Measurements from ENCODE around the gene B4GALT3. TPM values are rescaled to one million over a fixed set of nuclear protein-coding genes. Genes with fewer than 3 reads are reported as not detected.

Gene B4GALT3
- total RNA-seq, 4 donors from 2014 or later: 3.0 to 71.4 (median 26.6) TPM

GRCh38 chr1:161130266-161130665 is 47.0 kb downstream of the B4GALT3 start:
- H3K27ac ChIP-seq: peak overlapping the region in 1 of 4 donors; percentile 95
- H3K9me3 ChIP-seq: no peaks in the 10 kb centered on the region
- TF ChIP-seq POLR2A (IDR thresholded peaks at IDR 0.05): no peak
- TF ChIP-seq CTCF (IDR thresholded peaks at IDR 0.05): no peak
- no peak for TF ChIP-seq POLR2AphosphoS5 (IDR thresholded peaks at IDR 0.05)
- TF ChIP-seq EP300 (IDR thresholded peaks at IDR 0.05; ENCODE audit: low read depth): no peak
- in situ Hi-C loops (cut with MboI; ENCODE audit: low pct_ligation_motif_present in 1 of 4, low pct_unique_long_range_greater_than_20kb in 1 of 4, low sequenced_read_pairs in 3 of 4) (no loop called here), intact Hi-C loops (cut with DNase I; ENCODE audit: low total_unique reads) (no loop called here)
- WGBS, 2 donors (ENCODE audit: low coverage in 1 of 2): 47 to 50% methylated on average over 1 of the region's 1 CpG
- H3K4me1 ChIP-seq: peaks cover 19 to 55% (median 28%) of the 10 kb centered on the region in 4 donors
- no peak for DNase-seq
- H3K36me3 ChIP-seq: peaks cover 0 to 22% (median 3%) of the 10 kb centered on the region in 4 donors
- H3K4me3 ChIP-seq: no peak overlapping the region
- no peaks in the 10 kb centered on the region for H3K27me3 ChIP-seq

- Histone ChIP-seq H3K27ac (no peak overlapping the region), H3K36me3 (peaks cover 0 to 35% (median 7%) of the 10 kb centered on the region in 4 donors), H3K4me3 (no peak overlapping the region), H3K27me3 (no peaks in the 10 kb centered on the region), H3K9me3 (no peaks in the 10 kb centered on the region), H3K4me1 (peaks cover 11 to 43% (median 16%) of the 10 kb centered on the region in 4 donors)
- no peak for TF ChIP-seq EP300 (IDR thresholded peaks at IDR 0.05; ENCODE audit: low read depth)
- no peak for TF ChIP-seq POLR2A (IDR thresholded peaks at IDR 0.05)
- no peak for TF ChIP-seq POLR2AphosphoS5 (IDR thresholded peaks at IDR 0.05)
- no peak for TF ChIP-seq CTCF (IDR thresholded peaks at IDR 0.05)
- in situ Hi-C loops (cut with MboI; ENCODE audit: low pct_ligation_motif_present in 1 of 4, low pct_unique_long_range_greater_than_20kb in 1 of 4, low sequenced_read_pairs in 3 of 4): no loop called here
- no peak for DNase-seq
- intact Hi-C loops (cut with DNase I; ENCODE audit: low total_unique reads): no loop called here
- WGBS, 2 donors (ENCODE audit: low coverage in 1 of 2): 94 to 100% methylated on average over 4 of the region's 4 CpGs
Measured at GRCh38 chr1:161128591-161129420, 48.5 kb downstream of the B4GALT3 start.

- H3K4me3 ChIP-seq: no peak overlapping the region
- H3K36me3 ChIP-seq: peaks cover 0 to 42% (median 9%) of the 10 kb centered on the region in 4 donors
- 85 to 86% methylated on average over 2 of the region's 2 CpGs for WGBS, 2 donors (ENCODE audit: low coverage in 1 of 2)
- intact Hi-C loops (cut with DNase I; ENCODE audit: low total_unique reads): no loop called here
- in situ Hi-C loops (cut with MboI; ENCODE audit: low pct_ligation_motif_present in 1 of 4, low pct_unique_long_range_greater_than_20kb in 1 of 4, low sequenced_read_pairs in 3 of 4): no loop called here
- no peaks in the 10 kb centered on the region for H3K9me3 ChIP-seq
- no peak for DNase-seq
- peaks cover 8 to 39% (median 12%) of the 10 kb centered on the region in 4 donors for H3K4me1 ChIP-seq
- peak overlapping the region in 1 of 4 donors; percentile 12 for H3K27ac ChIP-seq
- TF ChIP-seq CTCF (IDR thresholded peaks at IDR 0.05) (no peak), POLR2AphosphoS5 (IDR thresholded peaks at IDR 0.05) (no peak), POLR2A (IDR thresholded peaks at IDR 0.05) (no peak), EP300 (IDR thresholded peaks at IDR 0.05; ENCODE audit: low read depth) (no peak)
- no peaks in the 10 kb centered on the region for H3K27me3 ChIP-seq
Measured at GRCh38 chr1:161127649-161128048, 49.7 kb downstream of the B4GALT3 start.

- 84% methylated on average over 6 of the region's 6 CpGs; no CpG with 5 or more reads in 1 of the 2 donors for WGBS, 2 donors (ENCODE audit: low coverage in 1 of 2)
- in situ Hi-C loops (cut with MboI; ENCODE audit: low pct_ligation_motif_present in 1 of 4, low pct_unique_long_range_greater_than_20kb in 1 of 4, low sequenced_read_pairs in 3 of 4): no loop called here
- no peak for DNase-seq
Measured at GRCh38 chr1:161122967-161123366, 54.3 kb downstream of the B4GALT3 start.

More at GRCh38 chr1:161122967-161123366, 54.3 kb downstream of the B4GALT3 start:
- Histone ChIP-seq H3K4me3 (no peak overlapping the region), H3K27me3 (no peaks in the 10 kb centered on the region), H3K4me1 (peaks cover 15 to 33% (median 17%) of the 10 kb centered on the region in 4 donors), H3K27ac (no peak overlapping the region), H3K9me3 (no peaks in the 10 kb centered on the region), H3K36me3 (peaks cover 0 to 49% (median 16%) of the 10 kb centered on the region in 4 donors)
- intact Hi-C loops (cut with DNase I; ENCODE audit: low total_unique reads): no loop called here
- TF ChIP-seq EP300 (IDR thresholded peaks at IDR 0.05; ENCODE audit: low read depth) (no peak), POLR2A (IDR thresholded peaks at IDR 0.05) (no peak), CTCF (IDR thresholded peaks at IDR 0.05) (no peak)
